Natural killer cell (primary cell): ENCODE data around the gene ATP8B3. TPM values are rescaled to one million over a fixed set of nuclear protein-coding genes. Genes with fewer than 3 reads are reported as not detected.
"Not testable (repeated sequence)": the region's sequence is repeated elsewhere in the genome, so short reads cannot be mapped to it uniquely, and the experiment has no call there.

Experiments used
- ATAC-seq, 3 donors: fragments of 150-1000 bp in 2 of 3; fragments of 200-7000 bp in 1 of 3; cut with Tn5 transposase; 1 replicate in 1 of 3; 2 replicates in 2 of 3; pipeline ENCODE4 v1.10.0; 2021; ENCODE audit warnings: mild to moderate bottlenecking in 2 of 3, moderate library complexity in 2 of 3
- DNase-seq, 2 donors: peaks; one replicate each; pipeline versions ENCODE4 v3.0.0 to v3.0.0-alpha.2; 2013 to 2021; ENCODE audit warnings: mixed read lengths in 1 of 2
- H3K27ac ChIP-seq: one replicate; pipeline ENCODE4 v1.5.1; 2013; ENCODE audit warnings: mild to moderate bottlenecking, low read length
- H3K27me3 ChIP-seq: one replicate; pipeline ENCODE4 v1.6.1; 2013; ENCODE audit warnings: low read length; ENCODE audit not compliant: control insufficient read depth, insufficient read depth
- H3K36me3 ChIP-seq: one replicate; pipeline ENCODE4 v1.6.1; 2013; ENCODE audit warnings: low read length; ENCODE audit not compliant: control insufficient read depth, insufficient read depth
- H3K4me1 ChIP-seq: one replicate; pipeline ENCODE4 v1.6.1; 2013; ENCODE audit warnings: low read length; ENCODE audit not compliant: control insufficient read depth, insufficient read depth
- H3K4me3 ChIP-seq: one replicate; pipeline ENCODE4 v1.5.1; 2013; ENCODE audit warnings: low read length
- H3K9me3 ChIP-seq: one replicate; pipeline ENCODE4 v1.6.1; 2013; ENCODE audit warnings: low read length; ENCODE audit not compliant: control insufficient read depth, insufficient read depth
- H3K27ac Mint-ChIP-seq, 2 donors: one replicate each; pipeline ENCODE4 v1.8.0; 2022; ENCODE audit warnings: mild to moderate bottlenecking in 2 of 2, mixed read lengths in 2 of 2, moderate library complexity in 1 of 2
- H3K27me3 Mint-ChIP-seq, 2 donors: one replicate each; pipeline ENCODE4 v1.8.0; 2022; ENCODE audit warnings: low read depth in 2 of 2, mixed read lengths in 2 of 2
- H3K36me3 Mint-ChIP-seq: one replicate; pipeline ENCODE4 v1.8.0; 2022; ENCODE audit warnings: mixed read lengths
- H3K4me1 Mint-ChIP-seq, 2 donors: one replicate each; pipeline ENCODE4 v1.8.0; 2022; ENCODE audit warnings: mixed read lengths in 2 of 2
- H3K4me3 Mint-ChIP-seq: one replicate; pipeline ENCODE4 v1.8.0; 2022; ENCODE audit warnings: mild to moderate bottlenecking, moderate library complexity, mixed read lengths
- H3K9me3 Mint-ChIP-seq, 2 donors: one replicate each; pipeline ENCODE4 v1.8.0; 2022; ENCODE audit warnings: mixed read lengths in 2 of 2
- WGBS: methylation state at CpG from one replicate; pipeline ENCODE4 v1.1.7; 2013; ENCODE audit warnings: missing lambda C conversion rate; ENCODE audit not compliant: insufficient coverage; 5-methylcytosine and 5-hydroxymethylcytosine counted together
- intact Hi-C: fragments of 100-400 bp; cut with micrococcal nuclease; formaldehyde crosslinking; loops from one replicate; pipeline ENCODE4 v1.14.2; 2022
- total RNA-seq, 4 donors: library from RNA; stranded (reverse); fragments of 120-200 nt in 1 of 4; gene quantifications; one replicate each; pipeline versions ENCODE4 v1.2.3 to v1.2.4, GENCODE V29; 2013 to 2022
- TF ChIP-seq, protein P1 (sequence below): fragments of 200-600 bp; IDR thresholded peaks from one replicate; pipeline ENCODE4 v1.8.0; 2022; ENCODE audit warnings: antibody characterized with exemption

Gene ATP8B3
- total RNA-seq, 3 donors from 2014 or later (not counting 1 experiment from before 2014, with no cell fraction given), result 5.3 to 11.5 (median 11.2) TPM

DNA sequence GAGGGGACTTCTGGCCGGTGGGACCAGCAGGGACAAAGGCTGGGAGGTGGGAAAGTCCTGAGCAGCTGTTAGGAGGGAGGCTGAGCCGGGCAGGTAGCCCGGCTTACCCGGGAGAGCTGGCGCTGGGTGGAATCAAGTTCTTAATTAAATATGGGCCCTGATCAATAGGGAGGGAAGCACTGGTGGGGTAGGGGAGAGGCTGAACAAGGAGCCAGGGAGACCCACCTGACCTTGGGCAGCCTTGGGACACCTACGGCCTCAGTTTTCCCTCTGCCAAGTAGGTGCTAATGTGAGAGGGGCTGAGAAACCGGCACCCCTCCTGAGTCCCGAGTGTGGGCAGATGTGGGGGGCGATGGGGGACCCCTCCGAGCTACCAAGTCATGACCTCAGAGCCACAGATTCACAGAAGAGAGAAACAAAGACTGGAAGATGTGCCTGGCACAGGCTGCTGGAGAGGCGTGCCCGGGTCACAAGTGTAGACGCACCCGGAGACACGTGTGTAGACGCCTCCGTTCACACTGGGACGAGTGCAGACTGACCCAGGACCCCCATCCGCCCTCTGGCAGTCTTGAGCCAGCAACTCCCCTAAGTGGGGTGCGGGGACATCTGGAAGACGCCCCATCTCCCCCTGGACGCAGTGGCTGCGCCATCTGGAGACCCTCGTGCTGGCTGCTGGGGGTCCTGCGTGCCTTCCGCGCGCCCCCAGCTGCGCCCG is 50.4 kb downstream of the ATP8B3 start:
- Mint-ChIP-seq H3K27ac (no peak overlapping the region), H3K36me3 (no peaks in the 10 kb centered on the region), H3K27me3 (peaks cover 22 to 51% of the 10 kb centered on the region in 2 donors), H3K4me3 (no peak overlapping the region), H3K4me1 (peaks cover 0 to 8% of the 10 kb centered on the region in 2 donors), H3K9me3 (no peaks in the 10 kb centered on the region)
- 5% methylated on average over 30 of the region's 30 CpGs for WGBS
- no peaks in the 10 kb centered on the region for H3K36me3 ChIP-seq
- intact Hi-C loops, result no loop called here
- H3K4me1 ChIP-seq, result peaks cover 3% of the 10 kb centered on the region
- DNase-seq (no peak), ATAC-seq (no peak)
- H3K9me3 ChIP-seq, result no peaks in the 10 kb centered on the region
- no peak overlapping the region for H3K4me3 ChIP-seq
- peaks cover 63% of the 10 kb centered on the region for H3K27me3 ChIP-seq
- TF ChIP-seq, protein P1, sequence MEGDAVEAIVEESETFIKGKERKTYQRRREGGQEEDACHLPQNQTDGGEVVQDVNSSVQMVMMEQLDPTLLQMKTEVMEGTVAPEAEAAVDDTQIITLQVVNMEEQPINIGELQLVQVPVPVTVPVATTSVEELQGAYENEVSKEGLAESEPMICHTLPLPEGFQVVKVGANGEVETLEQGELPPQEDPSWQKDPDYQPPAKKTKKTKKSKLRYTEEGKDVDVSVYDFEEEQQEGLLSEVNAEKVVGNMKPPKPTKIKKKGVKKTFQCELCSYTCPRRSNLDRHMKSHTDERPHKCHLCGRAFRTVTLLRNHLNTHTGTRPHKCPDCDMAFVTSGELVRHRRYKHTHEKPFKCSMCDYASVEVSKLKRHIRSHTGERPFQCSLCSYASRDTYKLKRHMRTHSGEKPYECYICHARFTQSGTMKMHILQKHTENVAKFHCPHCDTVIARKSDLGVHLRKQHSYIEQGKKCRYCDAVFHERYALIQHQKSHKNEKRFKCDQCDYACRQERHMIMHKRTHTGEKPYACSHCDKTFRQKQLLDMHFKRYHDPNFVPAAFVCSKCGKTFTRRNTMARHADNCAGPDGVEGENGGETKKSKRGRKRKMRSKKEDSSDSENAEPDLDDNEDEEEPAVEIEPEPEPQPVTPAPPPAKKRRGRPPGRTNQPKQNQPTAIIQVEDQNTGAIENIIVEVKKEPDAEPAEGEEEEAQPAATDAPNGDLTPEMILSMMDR, result no peak
- H3K27ac ChIP-seq, result no peak overlapping the region

DNA sequence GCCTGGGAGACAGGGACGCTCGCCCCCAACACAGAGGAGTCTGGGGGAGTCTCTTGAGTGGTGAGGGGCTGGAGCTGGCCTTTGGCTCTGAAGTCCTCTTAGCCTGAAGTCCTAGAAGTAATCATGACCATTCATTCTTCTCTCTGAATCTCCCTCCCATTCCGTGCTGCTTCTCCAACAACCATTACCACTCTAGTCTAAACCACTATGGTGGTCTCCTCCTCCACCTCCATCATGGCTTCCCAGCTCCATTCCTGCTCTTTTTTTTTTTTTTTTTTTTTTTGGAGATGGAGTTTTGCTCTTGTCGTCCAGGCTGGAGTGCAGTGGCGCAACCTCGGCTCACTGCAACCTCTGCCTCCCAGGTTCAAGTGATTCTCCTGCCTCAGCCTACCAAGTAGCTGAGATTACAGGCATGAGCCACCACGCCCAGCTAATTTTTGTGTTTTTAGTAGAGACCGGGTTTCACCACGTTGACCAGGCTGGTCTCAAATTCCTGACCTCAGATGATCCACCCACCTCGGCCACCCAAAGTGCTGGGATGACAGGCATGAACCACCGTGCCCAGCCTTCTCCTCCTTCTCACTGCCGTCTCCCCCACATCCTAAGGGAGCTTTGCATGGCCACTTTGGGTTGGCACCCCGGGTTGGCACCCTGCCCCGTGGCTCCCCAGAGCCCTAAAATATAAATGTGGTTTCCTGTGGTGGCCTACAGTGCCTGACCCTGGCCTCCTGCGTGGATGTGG is 51.1 kb downstream of the ATP8B3 start:
- H3K4me3 ChIP-seq, H3K4me1 Mint-ChIP-seq, H3K36me3 Mint-ChIP-seq, H3K27ac ChIP-seq, H3K4me3 Mint-ChIP-seq, H3K9me3 ChIP-seq, H3K4me1 ChIP-seq, H3K9me3 Mint-ChIP-seq, H3K27ac Mint-ChIP-seq, ATAC-seq, DNase-seq, H3K36me3 ChIP-seq, intact Hi-C loops: not testable (repeated sequence)
- H3K27me3 ChIP-seq, result peaks cover 64% of the 10 kb centered on the region
- H3K27me3 Mint-ChIP-seq, result peaks cover 22 to 53% of the 10 kb centered on the region in 2 donors
- WGBS, result 18% methylated on average over 14 of the region's 15 CpGs

DNA sequence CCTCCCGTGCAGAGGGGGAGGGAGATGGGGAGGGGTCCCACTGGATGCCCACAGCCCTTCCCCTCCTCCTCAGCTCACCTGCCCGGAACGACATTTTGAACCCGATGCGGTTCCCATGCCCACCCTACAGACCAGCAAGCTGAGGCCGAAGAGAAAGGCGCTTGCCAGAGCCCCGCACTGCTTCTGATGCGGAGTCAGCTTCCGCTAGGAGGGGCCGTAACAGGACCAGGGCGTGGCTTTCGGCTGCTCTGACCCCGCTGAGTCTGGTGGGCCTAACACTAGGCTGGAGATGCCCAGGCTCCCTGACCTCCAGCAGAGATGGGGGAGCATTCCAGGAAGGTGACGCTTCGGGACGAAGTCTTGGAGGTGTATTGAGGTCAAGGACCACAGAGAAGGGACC is 52.1 kb downstream of the ATP8B3 start:
- no peaks in the 10 kb centered on the region for H3K9me3 ChIP-seq
- Mint-ChIP-seq H3K4me3 (no peak overlapping the region), H3K27ac (no peak overlapping the region), H3K36me3 (no peaks in the 10 kb centered on the region), H3K27me3 (peaks cover 22 to 50% of the 10 kb centered on the region in 2 donors), H3K9me3 (no peaks in the 10 kb centered on the region), H3K4me1 (peaks cover 0 to 13% of the 10 kb centered on the region in 2 donors)
- H3K4me3 ChIP-seq, result no peak overlapping the region
- ATAC-seq (no peak), DNase-seq (no peak)
- WGBS, result 9% methylated on average over 16 of the region's 17 CpGs
- intact Hi-C loops, result no loop called here
- peaks cover 61% of the 10 kb centered on the region for H3K27me3 ChIP-seq
- no peaks in the 10 kb centered on the region for H3K36me3 ChIP-seq
- H3K27ac ChIP-seq, result no peak overlapping the region
- peaks cover 3% of the 10 kb centered on the region for H3K4me1 ChIP-seq
- TF ChIP-seq, protein P1, result no peak
